ENCODE measurements around the gene RAP1GDS1. TPM values are rescaled to one million over a fixed set of nuclear protein-coding genes. Genes with fewer than 3 reads are reported as not detected.

RAP1GDS1 gene
- total RNA-seq, 2 experiments from 2014 or later = 22.3 to 25.2 TPM

DNA sequence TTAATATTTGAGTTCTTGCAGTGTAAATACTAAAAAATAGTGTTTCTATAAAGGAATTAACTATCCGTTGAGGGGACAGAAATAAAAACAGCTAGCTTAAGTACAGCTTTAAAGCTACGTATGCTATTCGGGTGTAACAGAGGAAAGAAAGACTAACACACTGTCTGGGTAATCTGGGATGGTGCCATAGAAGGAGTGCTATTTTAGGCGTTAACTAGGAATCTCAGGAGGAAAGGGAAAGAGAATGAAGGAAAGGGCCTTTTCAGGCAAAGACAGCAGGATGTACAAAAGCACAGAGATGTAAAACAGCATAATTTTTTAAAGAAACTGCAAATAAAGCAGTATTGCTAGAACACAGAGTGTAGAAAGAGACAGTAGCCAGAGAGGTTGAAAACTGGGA lies 161.8 kb downstream of the RAP1GDS1 start:
- Mint-ChIP-seq H3K36me3 (ENCODE audit: low read depth) (peaks cover 76% of the 10 kb centered on the region), H3K9me3 (peaks cover 2% of the 10 kb centered on the region), H3K4me3 (no peak overlapping the region), H3K27ac (no peak overlapping the region), H3K27me3 (no peaks in the 10 kb centered on the region), H3K4me1 (ENCODE audit: low read depth) (peaks cover 14% of the 10 kb centered on the region)
- no peak for TF ChIP-seq CTCF (IDR thresholded peaks at IDR 0.05)
- H3K36me3 ChIP-seq (ENCODE audit: insufficient read depth, low read length) = peaks cover 40% of the 10 kb centered on the region
- intact Hi-C loops (cut with DNase I, micrococcal nuclease) = no loop called here
- ChIA-PET POLR2A (no interaction called here), CTCF (no interaction called here)
- no peaks in the 10 kb centered on the region for H3K4me1 ChIP-seq (ENCODE audit: insufficient read depth, low read length)
- DNase-seq (no peak), ATAC-seq (ENCODE audit: poor library complexity) (no peak)
- no peaks in the 10 kb centered on the region for H3K9me3 ChIP-seq (ENCODE audit: control insufficient read depth in 1 of 2, insufficient read depth in 1 of 2, low read length in 2 of 2)
- no peak overlapping the region for H3K4me3 ChIP-seq (ENCODE audit: low read length)
- no peaks in the 10 kb centered on the region for H3K27me3 ChIP-seq (ENCODE audit: control insufficient read depth in 1 of 2, insufficient read depth in 2 of 2, low read length in 2 of 2)
- H3K27ac ChIP-seq (ENCODE audit: low read depth in 1 of 2, low read length in 2 of 2) = no peak overlapping the region

DNA sequence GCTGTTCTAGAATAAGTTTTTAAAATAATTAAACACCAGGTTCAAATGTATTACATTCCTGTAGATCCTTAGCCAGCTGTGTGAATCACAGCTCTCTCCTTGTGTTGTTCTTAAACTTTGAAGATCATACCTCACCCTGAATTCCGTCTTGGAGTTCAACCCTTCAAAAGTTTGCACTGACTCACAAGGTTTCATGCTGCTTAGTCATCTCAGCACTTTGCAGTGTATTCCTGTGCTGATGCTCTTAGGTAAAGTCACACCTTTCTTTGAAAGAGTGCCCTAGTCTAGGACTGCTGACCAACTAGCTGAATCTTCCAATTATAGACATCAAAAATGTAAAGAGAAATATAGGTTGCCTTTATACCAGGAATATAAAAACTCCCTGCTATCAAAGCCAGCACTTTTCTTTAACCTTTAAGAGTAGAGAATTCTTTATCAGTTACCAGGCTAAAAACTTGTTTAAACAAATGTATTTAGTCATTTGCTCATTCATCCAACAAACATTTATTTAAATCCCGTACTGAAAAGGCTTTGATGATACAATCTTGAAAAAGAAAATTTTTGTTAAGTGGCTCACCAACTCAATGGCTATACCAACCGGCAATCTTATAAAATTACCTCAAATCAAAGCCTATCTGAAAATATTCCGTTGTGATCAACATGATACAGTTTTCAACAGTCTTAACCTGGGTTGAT lies 169.7 kb downstream of the RAP1GDS1 start:
- no peak for ATAC-seq (ENCODE audit: poor library complexity)
- no peak for TF ChIP-seq CTCF (IDR thresholded peaks at IDR 0.05)
- Mint-ChIP-seq H3K27ac (peak overlapping the region; percentile 24), H3K27me3 (no peaks in the 10 kb centered on the region), H3K4me1 (ENCODE audit: low read depth) (peaks cover 6% of the 10 kb centered on the region), H3K9me3 (peaks cover 2% of the 10 kb centered on the region), H3K36me3 (ENCODE audit: low read depth) (peaks cover 47% of the 10 kb centered on the region), H3K4me3 (no peak overlapping the region)
- ChIA-PET CTCF (no interaction called here), POLR2A (interaction anchor here (0.9 kb wide), 1 partner anchor 10 kb away, joined by 3 read pairs; no protein-coding TSS in a partner anchor)
- no peaks in the 10 kb centered on the region for H3K4me1 ChIP-seq (ENCODE audit: insufficient read depth, low read length)
- intact Hi-C loops (cut with DNase I, micrococcal nuclease) = no loop called here
- H3K9me3 ChIP-seq (ENCODE audit: control insufficient read depth in 1 of 2, insufficient read depth in 1 of 2, low read length in 2 of 2) = no peaks in the 10 kb centered on the region
- H3K36me3 ChIP-seq (ENCODE audit: insufficient read depth, low read length) = peaks cover 13% of the 10 kb centered on the region
- no peak overlapping the region for H3K4me3 ChIP-seq (ENCODE audit: low read length)
- no peaks in the 10 kb centered on the region for H3K27me3 ChIP-seq (ENCODE audit: control insufficient read depth in 1 of 2, insufficient read depth in 2 of 2, low read length in 2 of 2)
- H3K27ac ChIP-seq (ENCODE audit: low read depth in 1 of 2, low read length in 2 of 2) = no peak overlapping the region
- DNase-seq = no peak

DNA sequence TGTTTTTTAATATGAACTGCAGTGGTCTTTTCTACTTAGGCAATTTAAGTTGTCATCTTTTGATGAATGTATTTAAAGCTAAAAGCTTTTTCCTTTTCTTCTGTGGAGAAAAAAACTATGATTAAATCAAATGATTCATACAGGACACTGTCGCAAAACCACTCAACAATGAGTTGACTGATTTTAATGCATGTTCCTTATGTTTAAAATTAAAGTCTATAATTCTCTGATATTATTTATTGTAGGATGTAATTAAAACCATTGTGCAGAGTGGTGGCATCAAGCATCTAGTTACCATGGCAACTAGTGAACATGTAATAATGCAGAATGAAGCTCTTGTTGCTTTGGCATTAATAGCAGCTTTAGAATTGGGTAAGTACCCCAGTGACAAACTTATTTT lies 172.5 kb downstream of the RAP1GDS1 start:
- intact Hi-C loops (cut with DNase I, micrococcal nuclease) = no loop called here
- no peak overlapping the region for H3K27ac Mint-ChIP-seq
- no peak for TF ChIP-seq CTCF (IDR thresholded peaks at IDR 0.05)
- no peak overlapping the region for H3K4me3 ChIP-seq (ENCODE audit: low read length)
- H3K9me3 Mint-ChIP-seq = no peaks in the 10 kb centered on the region
- H3K36me3 ChIP-seq (ENCODE audit: insufficient read depth, low read length) = peaks cover 22% of the 10 kb centered on the region
- no peaks in the 10 kb centered on the region for H3K4me1 Mint-ChIP-seq (ENCODE audit: low read depth)
- H3K27me3 Mint-ChIP-seq = no peaks in the 10 kb centered on the region
- peaks cover 63% of the 10 kb centered on the region for H3K36me3 Mint-ChIP-seq (ENCODE audit: low read depth)
- ChIA-PET POLR2A (no interaction called here), CTCF (interaction anchor here (1.6 kb wide), 1 partner anchor 14 kb away, joined by 3 read pairs; no protein-coding TSS in a partner anchor)
- DNase-seq = no peak
- no peak overlapping the region for H3K4me3 Mint-ChIP-seq
- no peak for ATAC-seq (ENCODE audit: poor library complexity)
- H3K27ac ChIP-seq (ENCODE audit: low read depth in 1 of 2, low read length in 2 of 2) = no peak overlapping the region
- no peaks in the 10 kb centered on the region for H3K27me3 ChIP-seq (ENCODE audit: control insufficient read depth in 1 of 2, insufficient read depth in 2 of 2, low read length in 2 of 2)
- H3K9me3 ChIP-seq (ENCODE audit: control insufficient read depth in 1 of 2, insufficient read depth in 1 of 2, low read length in 2 of 2) = no peaks in the 10 kb centered on the region
- H3K4me1 ChIP-seq (ENCODE audit: insufficient read depth, low read length) = no peaks in the 10 kb centered on the region

All from CD4-positive, alpha-beta T cell (primary cell).